ENCODE results near the gene TMC6.
A peak's percentile ranks its signal among the peaks of the same experiment; 100 is the strongest.
"Not testable (repeated sequence)": the region's sequence is repeated elsewhere in the genome, so short reads cannot be mapped to it uniquely, and the experiment has no call there.

The TMC6 gene

DNA sequence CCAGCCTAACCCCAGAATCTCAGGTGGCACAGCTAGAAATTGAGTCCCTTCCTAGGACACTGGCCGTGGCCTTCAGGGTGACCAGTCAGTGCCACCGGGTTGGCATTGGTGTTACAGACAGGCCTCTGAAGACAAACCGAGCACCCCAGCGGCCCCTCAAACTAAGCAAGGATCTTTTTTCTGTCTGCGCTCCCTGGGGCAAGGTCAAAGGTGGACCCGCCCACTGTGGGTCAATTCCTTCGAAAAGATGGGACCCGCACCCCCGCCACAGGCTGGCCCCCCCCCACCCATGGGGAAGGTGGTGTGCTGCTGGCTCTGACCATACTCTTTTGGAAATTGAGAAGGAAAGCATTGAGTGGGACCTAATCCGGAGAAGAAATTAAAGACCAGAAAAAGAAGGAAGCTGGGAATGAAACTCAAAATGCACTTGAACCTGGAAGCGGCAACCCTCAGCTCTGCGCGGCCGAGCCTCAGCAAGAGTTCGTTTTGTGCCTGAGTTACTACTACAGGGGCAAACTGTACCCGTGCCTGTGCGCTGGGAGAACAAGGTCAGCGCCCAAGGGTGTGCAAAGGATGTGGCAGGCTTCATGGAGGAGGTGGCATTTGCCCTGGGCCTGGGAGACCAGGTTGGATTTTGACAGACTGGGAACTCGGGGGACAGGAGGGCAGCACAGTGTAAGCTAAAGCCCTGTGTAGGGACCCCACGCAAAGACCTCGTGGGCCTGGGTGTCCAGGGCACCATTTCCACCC, 20.4 kb downstream of the TMC6 start:
- no peak for DNase-seq

DNA sequence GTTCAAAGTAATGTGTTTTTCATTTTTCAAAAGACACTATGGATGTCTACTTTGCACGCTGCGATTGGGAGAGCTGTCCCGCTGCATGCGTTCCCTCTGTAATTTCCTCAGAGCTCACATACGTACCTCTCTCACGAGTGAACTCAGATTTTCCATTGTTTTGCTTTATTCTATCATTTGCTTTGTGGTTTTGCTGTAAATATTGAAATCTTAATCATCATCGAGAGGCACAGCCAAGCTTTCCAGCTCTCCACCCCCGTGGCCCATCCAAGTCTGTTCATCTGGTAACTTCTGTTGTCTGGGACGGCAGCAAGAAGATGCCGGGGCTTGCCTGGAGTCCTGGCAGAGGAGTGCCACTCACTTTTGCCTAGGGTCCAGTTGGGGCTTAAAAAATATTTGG, 21.1 kb downstream of the TMC6 start:
- DNase-seq = no peak

- DNase-seq = no peak
Measured at GRCh38 chr17:78106211-78106610, 22.3 kb downstream of the TMC6 start.

GRCh38 chr17:78105551-78105950, 23.0 kb downstream of the TMC6 start:
- no peak for DNase-seq

- DNase-seq = no peak
Measured at GRCh38 chr17:78105101-78105500, 23.5 kb downstream of the TMC6 start.

DNA sequence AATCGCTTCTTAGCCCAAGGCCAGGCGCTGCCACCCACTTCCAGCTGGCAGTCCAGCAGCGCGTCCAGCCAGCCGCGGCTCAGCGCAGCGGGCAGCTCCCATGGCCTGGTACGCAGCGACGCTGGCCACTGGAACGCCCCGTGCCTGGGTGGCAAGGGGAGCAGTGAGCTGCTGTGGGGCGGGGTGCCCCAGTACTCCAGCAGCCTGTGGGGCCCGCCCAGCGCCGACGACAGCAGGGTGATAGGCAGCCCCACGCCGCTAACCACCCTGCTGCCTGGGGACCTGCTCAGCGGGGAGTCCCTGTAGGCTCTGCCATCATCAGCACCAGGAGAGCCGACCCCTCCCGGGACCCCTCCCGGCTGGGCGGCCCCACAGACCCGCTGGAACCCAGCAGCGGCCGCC, 24.0 kb downstream of the TMC6 start:
- DNase-seq = no peak

DNA sequence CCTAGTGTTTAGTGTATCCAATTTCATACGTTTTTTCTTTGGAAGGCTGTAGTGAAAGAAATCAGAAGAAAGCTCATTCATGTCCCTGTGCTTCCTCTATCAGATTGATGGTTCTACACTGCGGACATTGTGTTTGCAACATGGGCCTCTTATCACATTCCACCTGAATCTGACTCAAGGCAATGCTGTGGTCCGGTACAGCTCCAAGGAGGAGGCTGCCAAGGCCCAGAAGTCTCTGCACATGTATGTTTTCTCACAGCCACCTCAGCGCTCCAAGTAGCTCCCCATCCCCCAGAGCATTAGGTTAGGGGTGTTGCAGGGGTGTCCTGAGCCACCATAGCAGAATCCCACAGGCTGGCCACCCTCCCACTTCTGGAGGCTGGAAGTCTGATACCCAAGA, 25.2 kb downstream of the TMC6 start:
- no peak for DNase-seq

DNA sequence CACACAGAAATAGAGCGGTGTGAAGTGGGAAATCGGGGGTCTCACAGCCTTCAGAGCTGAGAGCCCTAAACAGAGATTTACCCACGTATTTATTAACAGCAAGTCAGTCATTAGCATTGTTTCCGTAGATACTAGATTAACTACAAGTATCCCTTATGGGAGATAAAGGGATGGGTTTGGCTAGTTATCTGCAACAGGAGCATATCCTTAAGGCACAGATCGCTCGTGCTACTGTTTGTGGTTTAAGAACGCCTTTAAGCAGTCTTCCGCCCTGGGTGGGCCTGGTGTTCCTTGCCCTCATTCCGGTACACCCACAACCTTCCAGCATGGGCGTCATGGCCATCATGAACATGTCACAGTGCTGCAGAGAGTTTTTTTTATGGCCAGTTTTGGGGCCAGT, 27.0 kb downstream of the TMC6 start:
- DNase-seq = no peak

DNA sequence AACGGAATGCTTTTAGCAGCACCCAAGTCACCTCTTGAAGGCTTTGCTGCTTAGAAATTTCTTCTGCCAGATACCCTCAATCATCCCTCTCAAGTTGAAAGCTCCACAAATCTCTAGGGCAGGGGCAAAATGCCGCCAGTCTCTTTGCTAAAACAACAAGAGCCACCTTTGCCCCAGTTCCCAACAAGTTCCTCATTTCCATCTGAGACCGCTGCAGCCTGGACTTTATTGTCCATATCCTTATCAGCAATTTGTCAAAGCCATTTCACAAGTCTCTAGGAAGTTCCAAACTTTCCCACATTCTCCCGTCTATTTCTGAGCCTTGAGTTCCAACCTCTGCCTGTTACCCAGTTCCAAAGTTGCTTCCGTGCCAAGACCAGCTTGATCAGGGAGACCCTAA, 27.4 kb downstream of the TMC6 start:
- no peak for DNase-seq

- DNase-seq = no peak
Measured at GRCh38 chr17:78096093-78096492, 32.5 kb downstream of the TMC6 start.

DNA sequence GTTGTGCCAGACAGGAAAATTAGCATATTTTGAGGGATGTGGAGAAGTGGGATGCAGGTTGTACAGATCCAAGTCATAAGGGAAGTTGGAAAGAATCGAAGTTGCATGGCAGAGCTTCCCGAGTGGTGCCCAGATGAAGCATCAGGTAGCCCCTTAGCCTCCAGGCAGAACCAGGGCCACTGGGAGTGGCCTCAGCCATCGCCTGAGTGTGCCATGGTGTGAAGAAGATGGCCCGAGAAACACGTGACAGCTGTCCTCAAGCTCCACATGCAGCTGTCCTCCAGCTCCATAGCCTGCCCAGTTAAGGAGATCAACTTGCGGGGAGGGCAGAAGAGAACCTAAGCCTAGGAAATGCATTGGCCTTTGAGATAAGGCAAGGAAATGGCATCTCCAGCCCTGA, 33.5 kb downstream of the TMC6 start:
- no peak for DNase-seq

- DNase-seq = no peak
Measured at GRCh38 chr17:78092794-78093324, 35.7 kb downstream of the TMC6 start.

- DNase-seq = peak in 1 of 2 donors; percentile 11
Measured at GRCh38 chr17:78089576-78090281, 38.8 kb downstream of the TMC6 start.

DNA sequence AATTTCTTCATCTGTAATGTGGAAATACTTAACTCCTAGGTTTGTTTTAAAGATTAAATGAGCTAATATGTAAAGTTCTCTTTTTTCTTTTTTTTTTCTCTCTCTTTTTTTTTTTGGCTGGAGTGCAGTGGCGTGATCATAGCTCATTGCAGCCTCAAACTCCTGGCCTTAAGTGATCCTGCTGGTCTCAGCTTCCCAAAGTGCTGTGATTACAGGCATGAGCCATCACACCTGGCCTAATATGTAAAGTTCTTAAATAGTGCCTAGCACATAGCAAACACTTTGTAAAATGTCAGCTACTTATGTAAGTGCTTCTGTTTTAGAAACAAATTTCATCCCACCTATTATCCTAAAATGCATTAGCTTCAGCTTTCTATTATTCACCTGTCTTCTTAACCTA, 40.0 kb downstream of the TMC6 start:
- no peak for DNase-seq

DNA sequence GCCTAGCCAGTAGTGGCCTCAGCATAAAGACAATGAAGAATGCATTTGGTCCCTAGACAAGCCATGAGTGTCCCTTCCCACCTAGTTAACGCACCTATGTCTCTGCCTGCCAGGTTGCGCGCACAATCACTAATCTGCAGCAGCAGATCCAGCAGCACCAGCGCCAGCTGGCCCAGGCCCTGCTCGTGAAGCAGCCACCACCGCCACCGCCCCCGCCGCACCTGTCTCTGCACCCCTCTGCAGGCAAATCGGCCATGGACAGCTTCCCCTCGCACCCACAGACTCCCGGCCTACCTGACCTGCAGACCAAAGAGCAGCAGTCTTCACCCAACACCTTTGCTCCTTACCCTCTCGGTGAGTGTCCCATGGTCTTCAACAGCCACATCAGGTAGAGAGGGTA, 41.8 kb downstream of the TMC6 start:
- DNase-seq = no peak

GRCh38 chr17:78082988-78083387, 45.6 kb downstream of the TMC6 start:
- no peak for DNase-seq

DNA sequence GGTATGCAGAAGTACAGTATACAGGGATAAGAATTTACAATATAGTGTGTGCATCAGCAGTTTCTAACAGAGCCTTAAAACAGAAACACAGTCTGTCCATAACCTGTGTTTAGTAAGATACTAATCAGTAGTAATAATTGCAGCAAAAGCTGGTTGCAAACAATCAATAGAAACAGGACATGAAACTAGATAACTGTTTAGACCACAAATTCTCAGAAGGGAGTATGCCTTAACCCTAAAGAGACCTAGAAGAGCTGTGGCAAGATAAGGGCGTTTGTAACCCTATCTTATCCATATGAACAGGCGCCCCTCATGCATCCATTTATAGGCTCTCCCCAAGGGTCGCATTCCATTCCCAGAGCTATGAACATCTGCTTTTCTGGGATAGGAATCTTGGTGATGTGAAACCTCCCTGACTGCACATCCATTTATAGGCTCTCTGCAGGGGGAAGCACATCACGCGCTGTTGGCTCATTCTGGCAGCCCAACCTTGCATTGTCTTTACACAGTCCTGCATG, 46.1 kb downstream of the TMC6 start:
- not testable (repeated sequence) for DNase-seq

DNA sequence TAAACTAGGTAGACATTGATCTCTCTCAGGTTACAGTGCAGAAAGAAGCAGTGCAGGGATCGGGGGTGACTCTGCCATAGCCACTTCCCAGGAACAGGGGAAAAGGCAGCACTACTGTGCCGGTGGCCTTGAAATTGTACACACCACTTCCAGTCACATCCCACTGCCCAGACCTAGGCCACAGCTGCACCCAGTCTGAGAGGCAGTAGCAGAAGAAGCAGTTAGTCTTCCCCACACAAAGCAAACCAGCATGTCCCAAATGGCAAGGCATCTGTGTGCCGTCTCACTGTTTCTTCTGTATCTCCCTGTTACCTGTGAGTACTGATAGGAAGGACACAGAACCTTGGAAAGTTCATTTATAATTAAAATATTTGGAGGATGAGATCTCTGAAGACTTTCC, 47.0 kb downstream of the TMC6 start:
- no peak for DNase-seq

DNA sequence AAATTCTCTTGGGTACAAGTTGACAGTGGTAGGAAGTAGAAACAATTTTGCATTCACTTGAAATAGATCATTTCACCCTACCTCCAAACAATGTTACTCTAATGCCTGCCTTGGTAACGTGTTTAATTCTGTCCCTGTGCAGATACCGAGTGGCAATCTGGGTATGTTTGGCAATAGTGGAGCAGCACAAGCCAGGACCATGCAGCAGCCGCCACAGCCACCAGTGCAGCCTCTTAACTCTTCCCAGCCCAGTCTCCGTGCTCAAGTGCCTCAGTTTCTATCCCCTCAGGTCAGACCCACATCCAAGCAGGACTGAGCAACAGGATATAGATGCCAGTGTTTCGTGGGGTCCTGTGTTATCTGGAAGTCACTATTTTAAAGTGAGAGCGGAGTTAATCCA, 49.3 kb downstream of the TMC6 start:
- DNase-seq = no peak

- DNase-seq = no peak
Measured at GRCh38 chr17:78075545-78075944, 53.0 kb downstream of the TMC6 start.

- DNase-seq = no peak
Measured at GRCh38 chr17:78075011-78075410, 53.5 kb downstream of the TMC6 start.

- no peak for DNase-seq
Measured at GRCh38 chr17:78072961-78073360, 55.6 kb downstream of the TMC6 start.

DNA sequence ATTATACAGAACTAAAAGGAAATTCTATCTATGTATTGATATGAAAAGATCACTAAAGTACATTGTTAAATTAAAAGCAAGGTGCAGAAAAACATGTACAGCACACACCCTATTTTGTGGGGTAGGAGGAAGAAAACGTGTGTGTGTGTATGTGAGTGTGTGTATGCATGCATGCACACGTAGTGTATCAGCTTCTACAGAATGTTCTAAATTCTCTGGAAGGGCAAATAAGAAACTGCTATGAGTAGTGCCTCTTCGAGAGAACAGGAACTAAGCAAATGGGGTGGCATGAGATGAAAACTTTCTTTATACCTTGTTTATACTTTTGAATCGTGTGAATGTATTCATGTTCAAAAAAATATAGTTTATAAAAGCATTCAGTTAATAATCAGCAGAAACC, 58.9 kb downstream of the TMC6 start:
- DNase-seq = no peak

GRCh38 chr17:78066976-78067375, 61.6 kb downstream of the TMC6 start:
- not testable (repeated sequence) for DNase-seq

All from bone marrow (tissue), 2 donors.